Femur (tissue), 1 donor: Measurements from ENCODE around the gene DDX5.

Experiments used
- DNase-seq: peaks from one replicate; pipeline ENCODE4 v3.0.0-alpha.2; 2017

Gene DDX5

GRCh38 chr17:64506201-64506575 is at the start of gene DDX5:
DDX5 (minus strand) TSS chr17:64506289; CDS start chr17:64506119, 170 bp downstream.
- DNase-seq: peak; percentile 98

- DNase-seq: no peak
Observed at GRCh38 chr17:64555281-64555680, 49.2 kb upstream of the DDX5 start.

GRCh38 chr17:64554028-64554637 is 48.0 kb upstream of the DDX5 start:
- DNase-seq: no peak

GRCh38 chr17:64551461-64551860 is 45.4 kb upstream of the DDX5 start:
- no peak for DNase-seq

GRCh38 chr17:64547319-64547718 is 41.2 kb upstream of the DDX5 start:
- no peak for DNase-seq

- DNase-seq: no peak
Observed at GRCh38 chr17:64546716-64547115, 40.6 kb upstream of the DDX5 start.

- DNase-seq: no peak
Observed at GRCh38 chr17:64544742-64545141, 38.7 kb upstream of the DDX5 start.

- DNase-seq: no peak
Observed at GRCh38 chr17:64540118-64540776, 34.2 kb upstream of the DDX5 start.

- DNase-seq: no peak
Observed at GRCh38 chr17:64538508-64539130, 32.5 kb upstream of the DDX5 start.

GRCh38 chr17:64537488-64537887 is 31.4 kb upstream of the DDX5 start:
- no peak for DNase-seq

GRCh38 chr17:64536913-64537312 is 30.8 kb upstream of the DDX5 start:
- no peak for DNase-seq

GRCh38 chr17:64535357-64535756 is 29.3 kb upstream of the DDX5 start:
- DNase-seq: no peak

- no peak for DNase-seq
Observed at GRCh38 chr17:64534187-64534586, 28.1 kb upstream of the DDX5 start.

GRCh38 chr17:64533784-64534183 is 27.7 kb upstream of the DDX5 start:
- DNase-seq: no peak

- DNase-seq: no peak
Observed at GRCh38 chr17:64532409-64532808, 26.3 kb upstream of the DDX5 start.

GRCh38 chr17:64531955-64532371 is 25.9 kb upstream of the DDX5 start:
- DNase-seq: peak; percentile 42

GRCh38 chr17:64529221-64529620 is 23.1 kb upstream of the DDX5 start:
- DNase-seq: no peak

- no peak for DNase-seq
Observed at GRCh38 chr17:64527914-64528313, 21.8 kb upstream of the DDX5 start.

GRCh38 chr17:64520359-64520758 is 14.3 kb upstream of the DDX5 start:
- DNase-seq: no peak

- DNase-seq: no peak
Observed at GRCh38 chr17:64519601-64520000, 13.5 kb upstream of the DDX5 start.

- DNase-seq: no peak
Observed at GRCh38 chr17:64515829-64516228, 9.7 kb upstream of the DDX5 start.

- DNase-seq: no peak
Observed at GRCh38 chr17:64515419-64515818, 9.3 kb upstream of the DDX5 start.

GRCh38 chr17:64509179-64509578 is 3.1 kb upstream of the DDX5 start:
- no peak for DNase-seq

- DNase-seq: no peak
Observed at GRCh38 chr17:64508683-64509082, 2.6 kb upstream of the DDX5 start.

GRCh38 chr17:64507413-64507782 is 1.3 kb upstream of the DDX5 start:
- peak; percentile 84 for DNase-seq
